GM12873 (cell line): ENCODE measurements around the gene APCDD1L.

Experiments
- CTCF ChIP-seq: IDR thresholded peaks from 2 replicates; pipeline ENCODE4 v1.5.1; 2012; ENCODE audit warnings: low read depth, mild to moderate bottlenecking, moderate library complexity, low read length, control low read depth; ENCODE audit not compliant: insufficient read depth; ENCODE audit errors: missing control alignments

APCDD1L gene

GRCh38 chr20:58521763-58522162 is 6.6 kb upstream of the APCDD1L start:
- no peak for TF ChIP-seq CTCF

- TF ChIP-seq CTCF: no peak
These were observed 4.9 kb upstream of the APCDD1L start for GRCh38 chr20:58519940-58520712.

GRCh38 chr20:58518896-58519593 is 3.8 kb upstream of the APCDD1L start:
- TF ChIP-seq CTCF: no peak

GRCh38 chr20:58518387-58518786 is 3.2 kb upstream of the APCDD1L start:
- TF ChIP-seq CTCF: no peak

- TF ChIP-seq CTCF: no peak
These were observed 622 bp downstream of the APCDD1L start for GRCh38 chr20:58514321-58515232.

GRCh38 chr20:58513580-58514285 is 1.5 kb downstream of the APCDD1L start:
- TF ChIP-seq CTCF: no peak
